MM.1S (cell line): Measurements from ENCODE around the gene TOX3.

Experiments used
- DNase-seq: peaks from one replicate; pipeline ENCODE4 v3.0.0-alpha.2; 2015
- H2AFZ ChIP-seq: fragments of 300-600 bp; sonication (generic); 2 replicates; pipeline ENCODE4 v1.6.0; 2016; ENCODE audit warnings: antibody characterized with exemption, low read length
- H3F3A ChIP-seq: fragments of 300-600 bp; sonication (generic); 2 replicates; pipeline ENCODE4 v1.6.1; 2016; ENCODE audit warnings: mild to moderate bottlenecking, antibody characterized with exemption, low read length, moderate library complexity, mixed read lengths; ENCODE audit not compliant: insufficient read depth
- H3K27ac ChIP-seq: fragments of 300-600 bp; sonication (generic); 2 replicates; pipeline ENCODE4 v1.5.1; 2016; ENCODE audit warnings: mild to moderate bottlenecking, low read length
- H3K27me3 ChIP-seq: fragments of 300-600 bp; sonication (generic); replicated peaks from 2 replicates; pipeline ENCODE4 v1.6.0; 2016; ENCODE audit warnings: low read length; ENCODE audit not compliant: insufficient read depth
- H3K36me3 ChIP-seq: fragments of 300-600 bp; sonication (generic); replicated peaks from 2 replicates; pipeline ENCODE4 v1.6.1; 2016; ENCODE audit warnings: mild to moderate bottlenecking, low read length, mixed read lengths; ENCODE audit not compliant: insufficient read depth
- H3K4me1 ChIP-seq: fragments of 300-600 bp; sonication (generic); 2 replicates; pipeline ENCODE4 v1.6.1; 2016; ENCODE audit warnings: low read length, mixed read lengths
- H3K4me2 ChIP-seq: fragments of 300-600 bp; sonication (generic); 2 replicates; pipeline ENCODE4 v1.6.0; 2016; ENCODE audit warnings: low read depth, low read length
- H3K4me3 ChIP-seq: fragments of 300-600 bp; sonication (generic); 2 replicates; pipeline ENCODE4 v1.5.1; 2016; ENCODE audit warnings: low read length, mixed read lengths
- H3K79me2 ChIP-seq: fragments of 300-600 bp; sonication (generic); 2 replicates; pipeline ENCODE4 v1.6.1; 2016; ENCODE audit warnings: mixed run types, low read length, mixed read lengths
- H3K9ac ChIP-seq: fragments of 300-600 bp; sonication (generic); 2 replicates; pipeline ENCODE4 v1.6.1; 2016; ENCODE audit warnings: low read length, mixed read lengths
- H3K9me2 ChIP-seq: fragments of 300-600 bp; sonication (generic); replicated peaks from 2 replicates; pipeline ENCODE4 v1.6.1; 2016; ENCODE audit warnings: mild to moderate bottlenecking, low read length, mixed read lengths; ENCODE audit not compliant: insufficient read depth
- H3K9me3 ChIP-seq: fragments of 300-600 bp; sonication (generic); replicated peaks from 2 replicates; pipeline ENCODE4 v1.6.1; 2016; ENCODE audit warnings: mild to moderate bottlenecking, low read length, mixed read lengths; ENCODE audit not compliant: insufficient read depth
- H4K20me1 ChIP-seq: fragments of 300-600 bp; sonication (generic); 2 replicates; pipeline ENCODE4 v1.6.1; 2016; ENCODE audit warnings: mild to moderate bottlenecking, low read length, moderate library complexity, mixed read lengths; ENCODE audit not compliant: insufficient read depth
- EZH2 ChIP-seq: fragments of 300-600 bp; sonication (generic); optimal IDR thresholded peaks from 2 replicates; pipeline ENCODE3; 2017; ENCODE audit warnings: low read depth, mild to moderate bottlenecking, antibody characterized with exemption, low read length, mixed read lengths
- EZH2phosphoT487 ChIP-seq: fragments of 300-600 bp; sonication (generic); IDR thresholded peaks from 2 replicates; pipeline ENCODE4 v1.6.1; 2018; ENCODE audit warnings: antibody characterized with exemption, low read length
- TF ChIP-seq, protein P1 (sequence below): fragments of 300-600 bp; sonication (generic); IDR thresholded peaks from 2 replicates; pipeline ENCODE4 v1.5.1; 2016; ENCODE audit warnings: antibody characterized with exemption, low read length, mixed read lengths

The TOX3 gene

GRCh38 chr16:52488837-52489289 lies 58.1 kb downstream of the TOX3 start:
- H3K4me2 ChIP-seq: no peak overlapping the region
- no peaks in the 10 kb centered on the region for H3K27me3 ChIP-seq

GRCh38 chr16:52487849-52488457 lies 59.0 kb downstream of the TOX3 start:
- Histone ChIP-seq H3K4me3 (no peak overlapping the region), H3K9me3 (no peaks in the 10 kb centered on the region)

More at GRCh38 chr16:52488837-52489289, 58.1 kb downstream of the TOX3 start:
- Histone ChIP-seq H3K9me2 (no peaks in the 10 kb centered on the region), H4K20me1 (no peaks in the 10 kb centered on the region), H3K27ac (no peak overlapping the region), H3K36me3 (no peaks in the 10 kb centered on the region), H3K9me3 (no peaks in the 10 kb centered on the region), H3K4me1 (no peaks in the 10 kb centered on the region), H3K9ac (no peak overlapping the region), H3K79me2 (no peaks in the 10 kb centered on the region), H3K4me3 (no peak overlapping the region), H3F3A (no peaks in the 10 kb centered on the region), H2AFZ (no peak overlapping the region)
- TF ChIP-seq, protein P1, sequence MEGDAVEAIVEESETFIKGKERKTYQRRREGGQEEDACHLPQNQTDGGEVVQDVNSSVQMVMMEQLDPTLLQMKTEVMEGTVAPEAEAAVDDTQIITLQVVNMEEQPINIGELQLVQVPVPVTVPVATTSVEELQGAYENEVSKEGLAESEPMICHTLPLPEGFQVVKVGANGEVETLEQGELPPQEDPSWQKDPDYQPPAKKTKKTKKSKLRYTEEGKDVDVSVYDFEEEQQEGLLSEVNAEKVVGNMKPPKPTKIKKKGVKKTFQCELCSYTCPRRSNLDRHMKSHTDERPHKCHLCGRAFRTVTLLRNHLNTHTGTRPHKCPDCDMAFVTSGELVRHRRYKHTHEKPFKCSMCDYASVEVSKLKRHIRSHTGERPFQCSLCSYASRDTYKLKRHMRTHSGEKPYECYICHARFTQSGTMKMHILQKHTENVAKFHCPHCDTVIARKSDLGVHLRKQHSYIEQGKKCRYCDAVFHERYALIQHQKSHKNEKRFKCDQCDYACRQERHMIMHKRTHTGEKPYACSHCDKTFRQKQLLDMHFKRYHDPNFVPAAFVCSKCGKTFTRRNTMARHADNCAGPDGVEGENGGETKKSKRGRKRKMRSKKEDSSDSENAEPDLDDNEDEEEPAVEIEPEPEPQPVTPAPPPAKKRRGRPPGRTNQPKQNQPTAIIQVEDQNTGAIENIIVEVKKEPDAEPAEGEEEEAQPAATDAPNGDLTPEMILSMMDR: no peak
- TF ChIP-seq EZH2phosphoT487 (no peak), EZH2 (no peak)
- DNase-seq: no peak

DNA sequence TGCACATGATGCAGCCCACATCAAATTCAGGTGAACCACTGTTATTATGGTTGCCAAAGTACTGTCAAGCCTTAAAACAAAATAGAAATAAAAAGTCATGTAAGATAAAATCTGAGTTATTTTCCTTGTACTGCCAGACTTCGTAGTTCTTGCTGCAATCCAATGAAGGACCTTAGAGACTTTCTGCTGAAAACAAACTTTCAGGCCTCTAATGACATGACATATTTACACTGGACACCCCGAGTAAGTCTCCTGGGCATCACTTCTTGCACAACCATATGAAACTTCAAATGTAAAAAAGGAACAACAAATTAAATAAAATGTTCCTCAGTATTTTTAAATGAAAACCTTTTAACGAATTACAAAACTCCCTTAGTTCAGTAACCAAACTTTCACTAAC lies 66.7 kb downstream of the TOX3 start:
- Histone ChIP-seq H3K9me2 (no peaks in the 10 kb centered on the region), H3F3A (no peaks in the 10 kb centered on the region), H3K27ac (no peak overlapping the region), H3K4me1 (no peaks in the 10 kb centered on the region), H3K4me3 (no peak overlapping the region), H3K9ac (no peak overlapping the region), H2AFZ (no peak overlapping the region), H3K79me2 (no peaks in the 10 kb centered on the region), H3K27me3 (no peaks in the 10 kb centered on the region), H3K36me3 (no peaks in the 10 kb centered on the region), H3K4me2 (no peak overlapping the region), H4K20me1 (no peaks in the 10 kb centered on the region), H3K9me3 (no peaks in the 10 kb centered on the region)
- TF ChIP-seq EZH2phosphoT487 (no peak), EZH2 (no peak)
- DNase-seq: no peak

More at GRCh38 chr16:52487849-52488457, 59.0 kb downstream of the TOX3 start:
- DNase-seq: no peak
- TF ChIP-seq, protein P1: no peak
- TF ChIP-seq EZH2phosphoT487 (no peak), EZH2 (no peak)
- H3K9ac ChIP-seq: no peak overlapping the region
- no peak overlapping the region for H3K4me2 ChIP-seq
- H3K9me2 ChIP-seq: no peaks in the 10 kb centered on the region
- H3K4me1 ChIP-seq: no peaks in the 10 kb centered on the region
- no peaks in the 10 kb centered on the region for H3F3A ChIP-seq
- H3K36me3 ChIP-seq: no peaks in the 10 kb centered on the region
- H2AFZ ChIP-seq: no peak overlapping the region
- H4K20me1 ChIP-seq: no peaks in the 10 kb centered on the region
- no peak overlapping the region for H3K27ac ChIP-seq
- no peaks in the 10 kb centered on the region for H3K27me3 ChIP-seq
- no peaks in the 10 kb centered on the region for H3K79me2 ChIP-seq

DNA sequence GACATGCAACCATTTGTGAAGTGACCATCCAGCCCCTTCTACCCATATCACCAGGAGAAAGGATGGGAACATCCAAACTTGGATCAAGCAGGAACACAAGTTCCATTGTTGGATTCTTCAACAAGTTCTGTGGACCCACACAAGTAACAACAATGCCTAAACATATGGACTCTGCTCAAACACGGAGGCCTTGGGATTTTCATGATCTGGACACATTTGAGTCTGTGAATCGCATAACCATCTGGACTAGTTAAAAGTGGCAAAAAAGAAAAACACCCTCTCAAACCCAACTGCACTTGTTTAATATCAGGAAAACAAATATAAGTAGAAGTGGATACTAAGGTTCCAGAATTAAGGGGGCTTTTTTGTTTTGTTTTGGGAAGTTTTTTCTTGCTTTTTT lies 70.8 kb downstream of the TOX3 start:
- Histone ChIP-seq H3K4me1 (no peaks in the 10 kb centered on the region), H3K4me3 (no peak overlapping the region), H3K27me3 (no peaks in the 10 kb centered on the region), H3K79me2 (no peaks in the 10 kb centered on the region), H3K9me2 (no peaks in the 10 kb centered on the region), H3K9ac (no peak overlapping the region), H3K4me2 (no peak overlapping the region), H3K27ac (no peak overlapping the region), H3K36me3 (no peaks in the 10 kb centered on the region), H4K20me1 (no peaks in the 10 kb centered on the region), H3F3A (no peaks in the 10 kb centered on the region), H3K9me3 (no peaks in the 10 kb centered on the region), H2AFZ (no peak overlapping the region)
- no peak for DNase-seq
- TF ChIP-seq EZH2 (no peak), EZH2phosphoT487 (no peak)
- TF ChIP-seq, protein P1: no peak
